GM12875 (cell line): ENCODE data around the gene GRK2.
"Not testable (repeated sequence)": the region's sequence is repeated elsewhere in the genome, so short reads cannot be mapped to it uniquely, and the experiment has no call there.

Experiments used
- H3K4me3 ChIP-seq: one replicate; pipeline ENCODE4 v1.5.1; 2011; ENCODE audit warnings: low read depth, low read length, control low read depth
- CTCF ChIP-seq: IDR thresholded peaks from 2 replicates; pipeline ENCODE4 v1.5.1; 2011; ENCODE audit warnings: low read depth, mild to moderate bottlenecking, control low read depth, inconsistent platforms, low read length, moderate library complexity, borderline replicate concordance; ENCODE audit not compliant: insufficient read depth

Gene GRK2

GRCh38 chr11:67254798-67255197, 11.5 kb upstream of the GRK2 start:
- no peak overlapping the region for H3K4me3 ChIP-seq
- no peak for TF ChIP-seq CTCF

GRCh38 chr11:67255353-67255752, 10.9 kb upstream of the GRK2 start:
- no peak overlapping the region for H3K4me3 ChIP-seq
- TF ChIP-seq CTCF: no peak

GRCh38 chr11:67255864-67256263, 10.4 kb upstream of the GRK2 start:
- TF ChIP-seq CTCF: no peak
- H3K4me3 ChIP-seq: no peak overlapping the region

GRCh38 chr11:67256477-67257135, 9.7 kb upstream of the GRK2 start:
- no peak overlapping the region for H3K4me3 ChIP-seq
- no peak for TF ChIP-seq CTCF

GRCh38 chr11:67260406-67260805, 5.9 kb upstream of the GRK2 start:
- H3K4me3 ChIP-seq: no peak overlapping the region
- no peak for TF ChIP-seq CTCF

- H3K4me3 ChIP-seq: not testable (repeated sequence)
Observed at GRCh38 chr11:67260885-67261639, 5.2 kb upstream of the GRK2 start.

- no peak for TF ChIP-seq CTCF
- H3K4me3 ChIP-seq: no peak overlapping the region
Observed at GRCh38 chr11:67261640-67261945, 4.7 kb upstream of the GRK2 start.
